K562 (cell line): ENCODE results near the gene DCST1. TPM values are rescaled to one million over a fixed set of nuclear protein-coding genes. Genes with fewer than 3 reads are reported as not detected.

ENCODE experiments used
- BRCA1 ChIP-seq, 2 experiments: fragments of 450-650 bp in 1 of 2; sonication (generic) in 1 of 2; formaldehyde crosslinking in 1 of 2; IDR thresholded peaks; 2 replicates each; pipeline versions ENCODE4 v1.5.0 to v1.6.1; 2017 to 2020; ENCODE audit warnings: mild to moderate bottlenecking in 1 of 2, missing genetic modification reagents in 1 of 2
- CXXC5 ChIP-seq: fragments of 250-450 bp; sonication (Bioruptor Pico); IDR thresholded peaks from 2 replicates; pipeline ENCODE4 v1.8.0; 2022; ENCODE audit warnings: inconsistent platforms, mild to moderate bottlenecking, moderate library complexity
- HMGXB4 ChIP-seq: sonication (generic); formaldehyde crosslinking; IDR thresholded peaks from 2 replicates; pipeline ENCODE4 v1.8.1; 2023; ENCODE audit warnings: mild to moderate bottlenecking, missing genetic modification reagents
- MAFG ChIP-seq: fragments of 450-650 bp; conservative IDR thresholded peaks from 2 replicates; pipeline ENCODE4 v1.6.1; 2016; ENCODE audit warnings: missing genetic modification characterization, missing compliant biosample characterization
- MAZ ChIP-seq, 2 experiments: fragments of 450-650 bp in 1 of 2; sonication (generic) in 1 of 2; formaldehyde crosslinking; IDR thresholded peaks in 1 of 2; conservative IDR thresholded peaks in 1 of 2; 2 replicates each; pipeline versions ENCODE4 v1.4.0 to v1.5.0; 2020; ENCODE audit warnings: mild to moderate bottlenecking in 1 of 2, missing genetic modification reagents in 1 of 2
- MTA3 ChIP-seq: fragments of 450-650 bp; formaldehyde crosslinking; IDR thresholded peaks from 2 replicates; pipeline ENCODE4 v1.6.1; 2017; ENCODE audit warnings: mild to moderate bottlenecking, borderline replicate concordance
- MYC ChIP-seq, 2 experiments: fragments of 250-450 bp in 1 of 2; sonication (Bioruptor Pico) in 1 of 2; IDR thresholded peaks; 2 replicates each; pipeline versions ENCODE4 v1.5.1 to v1.6.1; 2012 to 2021; ENCODE audit warnings: low read depth in 2 of 2, borderline replicate concordance in 1 of 2, improper control_type of control experiment in 1 of 2, low read length in 1 of 2, mild to moderate bottlenecking in 1 of 2, moderate library complexity in 1 of 2
- NR2F6 ChIP-seq: fragments of 450-650 bp; formaldehyde crosslinking; IDR thresholded peaks from 2 replicates; pipeline ENCODE4 v1.4.0; 2020; ENCODE audit warnings: mild to moderate bottlenecking
- POLR2G ChIP-seq: fragments of 200-400 bp; formaldehyde crosslinking; IDR thresholded peaks from 2 replicates; pipeline ENCODE4 v1.6.1; 2017; ENCODE audit warnings: low read depth, mild to moderate bottlenecking, antibody characterized with exemption, low read length, moderate library complexity
- PRMT5 ChIP-seq: sonication (generic); formaldehyde crosslinking; IDR thresholded peaks from 2 replicates; pipeline ENCODE4 v1.5.0; 2020; ENCODE audit warnings: missing genetic modification reagents
- RB1 ChIP-seq: fragments of 450-650 bp; IDR thresholded peaks from 2 replicates; pipeline ENCODE4 v1.6.1; 2017; ENCODE audit warnings: low read depth, mild to moderate bottlenecking
- SMARCE1 ChIP-seq: fragments of 450-650 bp; IDR thresholded peaks from 2 replicates; pipeline ENCODE4 v1.7.1; 2016; ENCODE audit warnings: mild to moderate bottlenecking
- SMC3 ChIP-seq: conservative IDR thresholded peaks from 2 replicates; pipeline ENCODE4 v1.6.1; 2011; ENCODE audit warnings: low read depth, low read length, improper control_type of control experiment; ENCODE audit not compliant: insufficient read depth
- TBP ChIP-seq: optimal IDR thresholded peaks from 2 replicates; pipeline ENCODE3; 2011; ENCODE audit warnings: low read depth, low read length, improper control_type of control experiment
- TFAP4 ChIP-seq: sonication (generic); formaldehyde crosslinking; IDR thresholded peaks from 2 replicates; pipeline ENCODE4 v1.8.0; 2022; ENCODE audit warnings: missing genetic modification reagents, mild to moderate bottlenecking, moderate library complexity, borderline replicate concordance
- ZNF133 ChIP-seq: fragments of 250-450 bp; sonication (Bioruptor Pico); IDR thresholded peaks from 2 replicates; pipeline ENCODE4 v1.4.0; 2020; ENCODE audit warnings: mild to moderate bottlenecking
- polyA plus RNA-seq, 8 experiments: library from polyadenylated mRNA; depleted of rRNA in 4 of 8; stranded (reverse) in 5 of 8; unstranded in 3 of 8; fragments of >200 nt; fragmentation: Nextera tagmentation in 2 of 8; fragmentation: Illumina TruSeq in 1 of 8; extraction: Ambion mirVana in 2 of 8; extraction: Trizol in 1 of 8; gene quantifications; 2 replicates each; pipeline versions ENCODE4 v1.2.1 to v1.2.3, GENCODE V29; 2011 to 2014; ENCODE audit warnings: inconsistent platforms in 1 of 8, missing spikeins in 1 of 8
- total RNA-seq, 7 experiments: library from RNA; depleted of rRNA in 6 of 7; stranded (reverse); fragments of >200 nt in 6 of 7; fragmentation: Illumina TruSeq in 2 of 7; extraction: Trizol in 2 of 7; gene quantifications; 2 replicates each; pipeline versions ENCODE4 v1.2.1 to v1.2.3, GENCODE V29; 2011 to 2021; ENCODE audit warnings: low replicate concordance in 1 of 7
- TF ChIP-seq, protein P1 (sequence below), 3 experiments: fragments of 200-800 bp in 1 of 3; fragments of 250-450 bp in 1 of 3; fragments of 450-650 bp in 1 of 3; sonication (Bioruptor Pico) in 1 of 3; sonication (Bioruptor generic) in 1 of 3; formaldehyde crosslinking in 1 of 3; IDR thresholded peaks; 2 replicates each; pipeline versions ENCODE4 v1.6.1 to v1.8.0; 2016 to 2022; ENCODE audit warnings: mild to moderate bottlenecking in 2 of 3, missing genetic modification characterization in 2 of 3, missing compliant biosample characterization in 1 of 3, moderate library complexity in 1 of 3
- TF ChIP-seq, protein P2 (sequence below): fragments of 250-450 bp; sonication (Bioruptor Pico); IDR thresholded peaks from 2 replicates; pipeline ENCODE4 v1.5.1; 2021; ENCODE audit warnings: mild to moderate bottlenecking

The DCST1 gene
- total and polyA plus RNA-seq, 9 of the 15 experiments (the other 6 are each of a cell fraction or from before 2014, with no cell fraction given) = not detected

- TF ChIP-seq, protein P1, sequence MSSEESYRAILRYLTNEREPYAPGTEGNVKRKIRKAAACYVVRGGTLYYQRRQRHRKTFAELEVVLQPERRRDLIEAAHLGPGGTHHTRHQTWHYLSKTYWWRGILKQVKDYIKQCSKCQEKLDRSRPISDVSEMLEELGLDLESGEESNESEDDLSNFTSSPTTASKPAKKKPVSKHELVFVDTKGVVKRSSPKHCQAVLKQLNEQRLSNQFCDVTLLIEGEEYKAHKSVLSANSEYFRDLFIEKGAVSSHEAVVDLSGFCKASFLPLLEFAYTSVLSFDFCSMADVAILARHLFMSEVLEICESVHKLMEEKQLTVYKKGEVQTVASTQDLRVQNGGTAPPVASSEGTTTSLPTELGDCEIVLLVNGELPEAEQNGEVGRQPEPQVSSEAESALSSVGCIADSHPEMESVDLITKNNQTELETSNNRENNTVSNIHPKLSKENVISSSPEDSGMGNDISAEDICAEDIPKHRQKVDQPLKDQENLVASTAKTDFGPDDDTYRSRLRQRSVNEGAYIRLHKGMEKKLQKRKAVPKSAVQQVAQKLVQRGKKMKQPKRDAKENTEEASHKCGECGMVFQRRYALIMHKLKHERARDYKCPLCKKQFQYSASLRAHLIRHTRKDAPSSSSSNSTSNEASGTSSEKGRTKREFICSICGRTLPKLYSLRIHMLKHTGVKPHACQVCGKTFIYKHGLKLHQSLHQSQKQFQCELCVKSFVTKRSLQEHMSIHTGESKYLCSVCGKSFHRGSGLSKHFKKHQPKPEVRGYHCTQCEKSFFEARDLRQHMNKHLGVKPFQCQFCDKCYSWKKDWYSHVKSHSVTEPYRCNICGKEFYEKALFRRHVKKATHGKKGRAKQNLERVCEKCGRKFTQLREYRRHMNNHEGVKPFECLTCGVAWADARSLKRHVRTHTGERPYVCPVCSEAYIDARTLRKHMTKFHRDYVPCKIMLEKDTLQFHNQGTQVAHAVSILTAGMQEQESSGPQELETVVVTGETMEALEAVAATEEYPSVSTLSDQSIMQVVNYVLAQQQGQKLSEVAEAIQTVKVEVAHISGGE (CRISPR knock-in tag; IDR thresholded peaks at IDR 0.05) = peak in 1 of 3 experiments; percentile 41; a peak in 1 of 6 replicates
- no peak for TF ChIP-seq ZNF133
- TF ChIP-seq HMGXB4 (CRISPR knock-in tag) = peak; percentile 26; the same call in 1 of the 2 replicates
- TF ChIP-seq MYC (IDR thresholded peaks at IDR 0.05; ENCODE audit: low read depth, low read length) = peak; percentile 41; the same call in 1 of the 2 replicates
- no peak for TF ChIP-seq MYC (CRISPR knock-in tag; IDR thresholded peaks at IDR 0.05; ENCODE audit: borderline replicate concordance, low read depth)
- peak; percentile 21; the same call in 1 of the 2 replicates for TF ChIP-seq MTA3
- peak; percentile 50 to 55; a peak in 3 of 4 replicates for TF ChIP-seq MAZ (CRISPR knock-in tag; conservative IDR thresholded peaks at IDR 0.05 in 1 of 2, IDR thresholded peaks at IDR 0.05 in 1 of 2)
- peak; percentile 37; the same call in 1 of the 2 replicates for TF ChIP-seq TFAP4 (CRISPR knock-in tag)
- TF ChIP-seq, protein P2, sequence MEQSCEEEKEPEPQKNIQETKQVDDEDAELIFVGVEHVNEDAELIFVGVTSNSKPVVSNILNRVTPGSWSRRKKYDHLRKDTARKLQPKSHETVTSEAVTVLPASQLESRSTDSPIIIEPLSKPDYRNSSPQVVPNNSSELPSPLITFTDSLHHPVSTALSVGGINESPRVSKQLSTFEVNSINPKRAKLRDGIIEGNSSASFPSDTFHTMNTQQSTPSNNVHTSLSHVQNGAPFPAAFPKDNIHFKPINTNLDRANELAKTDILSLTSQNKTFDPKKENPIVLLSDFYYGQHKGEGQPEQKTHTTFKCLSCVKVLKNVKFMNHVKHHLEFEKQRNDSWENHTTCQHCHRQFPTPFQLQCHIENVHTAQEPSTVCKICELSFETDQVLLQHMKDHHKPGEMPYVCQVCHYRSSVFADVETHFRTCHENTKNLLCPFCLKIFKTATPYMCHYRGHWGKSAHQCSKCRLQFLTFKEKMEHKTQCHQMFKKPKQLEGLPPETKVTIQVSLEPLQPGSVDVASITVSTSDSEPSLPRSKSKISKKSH (CRISPR knock-in tag) = no peak
- TF ChIP-seq MAFG (tag) = no peak
- TF ChIP-seq BRCA1 (IDR thresholded peaks at IDR 0.05) = no peak
- TF ChIP-seq BRCA1 (CRISPR knock-in tag; IDR thresholded peaks at IDR 0.05) = no peak
- peak; percentile 69 for TF ChIP-seq POLR2G
- TF ChIP-seq RB1 = peak; percentile 68
- peak; percentile 40; the same call in 1 of the 2 replicates for TF ChIP-seq SMARCE1
- TF ChIP-seq SMC3 = peak; percentile 74
- peak; percentile 81 for TF ChIP-seq TBP
- TF ChIP-seq CXXC5 = peak; percentile 7; the same call in 1 of the 2 replicates
- no peak for TF ChIP-seq NR2F6
- no peak for TF ChIP-seq PRMT5
Measured at GRCh38 chr1:154998818-154999570, 34.6 kb upstream of the DCST1 start (continued).
